Measurements from ENCODE around the gene CD2BP2. TPM values are rescaled to one million over a fixed set of nuclear protein-coding genes. Genes with fewer than 3 reads are reported as not detected.
A peak's percentile ranks its signal among the peaks of the same experiment; 100 is the strongest.

Gene CD2BP2
- total and polyA plus RNA-seq, 2 of the 8 experiments (the other 6 are each of a cell fraction or from before 2014, with no cell fraction given), result 22.4 to 55.3 TPM

DNA sequence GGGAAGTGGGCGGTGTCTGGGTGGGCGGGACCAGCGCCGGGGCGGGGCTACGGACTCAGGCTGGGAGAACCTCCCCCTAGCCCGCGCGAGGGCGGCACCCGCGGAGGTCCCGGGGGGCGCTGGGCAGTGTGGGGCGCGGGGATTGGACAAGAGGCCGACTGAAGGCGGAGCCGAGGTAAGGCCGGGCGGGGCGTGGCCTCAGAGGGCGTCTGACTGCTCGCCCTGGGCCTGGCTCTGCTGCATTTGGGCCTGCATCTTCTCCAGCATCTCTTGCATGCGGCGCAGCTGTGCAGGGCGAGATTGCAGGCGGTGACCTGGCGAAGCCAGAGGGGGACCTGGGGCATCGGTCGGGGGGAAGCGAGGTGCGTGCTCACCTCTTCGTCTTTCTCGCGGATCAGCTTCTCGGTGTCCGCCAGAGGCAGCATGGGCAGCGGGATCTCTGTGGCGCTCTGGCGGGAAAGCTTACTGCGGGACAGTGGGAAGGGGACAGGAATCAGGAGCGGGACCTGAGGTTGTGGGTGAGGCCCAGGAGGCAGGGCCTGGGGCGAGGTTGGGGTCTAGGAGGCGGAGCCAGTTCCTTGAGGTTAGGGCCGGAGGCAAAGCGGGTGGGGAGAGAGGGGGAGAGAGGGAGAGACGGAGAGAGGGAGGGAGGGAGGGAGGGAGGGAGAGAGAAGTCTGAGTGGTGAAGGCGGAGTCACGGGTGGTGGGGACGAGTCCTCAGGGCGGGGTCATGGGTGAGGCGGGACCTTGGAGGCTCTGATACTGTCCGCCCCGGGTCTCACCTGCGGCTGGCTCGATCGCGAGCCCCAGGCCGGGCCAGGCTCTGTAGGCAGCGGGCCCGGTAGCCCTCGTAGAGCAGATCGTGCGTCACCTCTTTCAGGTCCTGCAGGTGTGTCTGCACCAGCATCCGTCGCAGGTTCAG, 23.4 kb upstream of the CD2BP2 start (continued):
- peak; percentile 26; the same call in 1 of the 2 replicates for TF ChIP-seq E2F6 (IDR thresholded peaks at IDR 0.05)
- 0 out of 2 replicates have a peak, but pooled peaks have one; percentile 21 for TF ChIP-seq SP4 (IDR thresholded peaks at IDR 0.05; ENCODE audit: low read length)
- no peak for TF ChIP-seq CBX8 (IDR thresholded peaks at IDR 0.05; ENCODE audit: borderline replicate concordance, low read depth, low read length)
- peak; percentile 84 for TF ChIP-seq TAF1 (IDR thresholded peaks at IDR 0.05; ENCODE audit: low read depth, low read length)
- TF ChIP-seq TCF12 (IDR thresholded peaks at IDR 0.05; ENCODE audit: low read depth, low read length), result no peak
- TF ChIP-seq SP2 (IDR thresholded peaks at IDR 0.05; ENCODE audit: low read length), result no peak
- peak; percentile 18; the same call in 1 of the 2 replicates for TF ChIP-seq PHF8 (conservative IDR thresholded peaks at IDR 0.05; ENCODE audit: low read depth, low read length)
- TF ChIP-seq TBP (IDR thresholded peaks at IDR 0.05; ENCODE audit: low read depth, low read length), result peak; percentile 74
- no peak for TF ChIP-seq RXRA (IDR thresholded peaks at IDR 0.05; ENCODE audit: insufficient read depth, low read depth, low read length)
- TF ChIP-seq RFX5 (IDR thresholded peaks at IDR 0.05; ENCODE audit: borderline replicate concordance, low read depth, low read length), result no peak
- no peak for TF ChIP-seq EGR1 (IDR thresholded peaks at IDR 0.05; ENCODE audit: borderline replicate concordance, low read depth, low read length)
- no peak for TF ChIP-seq CREB1 (IDR thresholded peaks at IDR 0.05)
- peak; percentile 41 to 59; a peak in 2 of 4 replicates for TF ChIP-seq SIN3A (conservative IDR thresholded peaks at IDR 0.05 in 1 of 2, IDR thresholded peaks at IDR 0.05 in 1 of 2; ENCODE audit: low read depth in 1 of 2, low read length in 2 of 2)
- TF ChIP-seq SUZ12 (IDR thresholded peaks at IDR 0.05; ENCODE audit: low read length), result no peak
- TF ChIP-seq JUND (IDR thresholded peaks at IDR 0.05; ENCODE audit: low read length), result no peak
- peak; percentile 81 for TF ChIP-seq POLR2AphosphoS5 (IDR thresholded peaks at IDR 0.05; ENCODE audit: low read depth, low read length)
- no peak for TF ChIP-seq SRF (IDR thresholded peaks at IDR 0.05; ENCODE audit: low read depth, low read length)
- TF ChIP-seq SP1 (IDR thresholded peaks at IDR 0.05; ENCODE audit: low read depth, low read length), result 0 out of 2 replicates have a peak, but pooled peaks have one; percentile 44
- TF ChIP-seq, protein P1, sequence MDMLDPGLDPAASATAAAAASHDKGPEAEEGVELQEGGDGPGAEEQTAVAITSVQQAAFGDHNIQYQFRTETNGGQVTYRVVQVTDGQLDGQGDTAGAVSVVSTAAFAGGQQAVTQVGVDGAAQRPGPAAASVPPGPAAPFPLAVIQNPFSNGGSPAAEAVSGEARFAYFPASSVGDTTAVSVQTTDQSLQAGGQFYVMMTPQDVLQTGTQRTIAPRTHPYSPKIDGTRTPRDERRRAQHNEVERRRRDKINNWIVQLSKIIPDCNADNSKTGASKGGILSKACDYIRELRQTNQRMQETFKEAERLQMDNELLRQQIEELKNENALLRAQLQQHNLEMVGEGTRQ (IDR thresholded peaks at IDR 0.05; ENCODE audit: low read length), result no peak

Data from H1 (cell line).